Measurements from ENCODE around the gene C10orf67.
A peak's percentile ranks its signal among the peaks of the same experiment; 100 is the strongest.

C10orf67 gene

DNA sequence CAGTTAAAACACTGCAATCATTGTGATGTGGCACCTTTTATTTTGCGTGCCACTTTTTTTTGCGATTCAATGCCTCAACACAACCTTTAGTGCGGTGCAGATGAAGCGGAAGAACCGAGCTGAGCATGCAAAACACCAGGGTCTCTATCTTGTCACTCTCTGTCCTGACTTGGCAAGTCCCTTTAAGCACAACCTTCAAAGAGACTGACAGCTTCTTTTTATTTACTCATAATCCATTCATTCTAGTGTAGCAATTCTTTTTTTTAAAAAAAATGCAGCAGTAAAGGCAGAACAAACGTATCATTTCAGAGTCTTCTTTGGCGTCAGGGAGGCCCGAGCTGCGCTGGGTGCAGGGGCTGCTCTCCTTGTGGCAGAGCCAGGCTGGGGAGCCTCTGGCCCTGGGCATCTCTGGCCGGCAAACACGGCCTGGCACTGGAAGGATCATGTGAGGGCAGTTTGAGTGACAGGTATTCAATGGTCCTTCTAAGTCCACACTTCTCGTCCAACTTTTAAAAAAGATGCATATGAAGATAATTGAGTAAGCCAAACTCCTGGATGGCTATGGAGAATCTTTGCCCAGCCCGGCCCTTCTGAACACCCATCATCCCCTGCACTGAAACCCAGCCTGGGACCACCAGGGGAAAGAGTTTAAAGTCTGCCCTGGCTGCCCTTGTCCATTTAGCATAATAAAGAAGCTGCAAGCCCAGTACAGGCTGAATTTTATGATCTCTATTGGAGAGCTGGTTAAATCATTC lies 148.6 kb downstream of the C10orf67 start:
- no peak for DNase-seq (ENCODE audit: low spot score)

DNA sequence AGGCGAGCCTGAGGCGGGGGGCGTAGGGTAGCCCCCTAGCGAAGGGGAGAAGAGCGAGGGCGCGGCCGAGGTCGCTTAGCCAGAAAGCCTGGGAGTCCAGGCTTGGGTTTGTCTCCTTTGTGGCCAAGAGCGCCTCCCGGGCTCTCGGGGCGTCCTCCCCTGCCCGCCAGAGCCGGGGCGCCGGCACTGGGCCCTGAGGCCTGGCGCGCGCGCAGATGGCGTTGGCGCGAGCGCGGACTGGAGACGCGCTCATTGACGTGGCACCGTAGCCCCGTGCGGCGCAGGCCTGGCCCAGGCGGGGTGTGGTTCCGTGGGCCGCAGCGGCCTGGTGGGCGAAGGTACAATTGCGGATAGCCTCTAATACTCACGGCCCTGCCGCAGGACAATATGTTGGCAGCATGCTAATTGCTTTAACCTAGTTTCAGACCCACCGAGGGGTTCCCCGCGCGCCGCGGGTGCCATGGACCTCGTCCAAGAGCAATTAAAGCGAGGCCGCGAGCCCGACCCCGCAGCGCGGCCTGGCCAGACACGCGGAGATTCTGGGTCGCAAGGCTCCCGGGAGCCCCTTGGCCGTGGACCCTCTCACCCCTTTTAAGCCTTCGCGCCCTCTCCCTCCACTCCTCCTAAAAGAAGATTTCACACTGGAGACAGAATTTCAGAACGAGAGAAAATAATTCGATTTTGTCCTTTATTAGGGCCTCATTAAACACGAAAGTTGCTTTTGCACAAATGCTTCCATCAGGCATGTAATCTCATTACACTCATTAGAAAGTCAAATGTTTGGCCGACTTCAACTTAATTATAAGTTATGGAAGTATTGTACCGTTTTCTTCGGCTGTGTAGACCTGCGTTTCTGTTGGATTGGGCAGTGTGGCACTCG lies 149.4 kb downstream of the C10orf67 start:
- no peak for DNase-seq (ENCODE audit: low spot score)

DNA sequence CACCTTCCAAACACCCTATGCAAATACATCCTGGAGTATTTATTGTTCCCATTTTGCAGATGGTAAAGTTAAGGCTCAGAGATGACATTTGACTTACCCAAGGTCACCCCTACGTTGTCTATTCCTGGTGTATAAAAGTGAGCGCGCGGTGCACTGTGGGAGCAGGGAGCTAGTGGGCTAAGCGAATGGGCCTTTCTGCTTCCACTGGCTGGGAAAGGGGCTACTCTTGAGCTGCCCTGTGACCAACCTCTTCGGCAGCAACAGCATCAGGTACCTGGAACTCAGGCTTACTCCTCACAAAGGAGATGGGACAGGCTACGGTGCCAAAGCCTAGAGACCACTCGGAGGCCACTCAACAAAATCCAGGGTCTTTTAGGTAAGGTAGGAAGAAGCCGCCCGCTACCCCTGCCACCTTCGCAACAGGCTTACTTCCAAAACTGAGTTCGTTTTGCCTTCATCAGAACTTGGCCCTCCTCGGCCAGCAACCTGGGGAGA lies 150.1 kb downstream of the C10orf67 start:
- no peak for DNase-seq (ENCODE audit: low spot score)

DNA sequence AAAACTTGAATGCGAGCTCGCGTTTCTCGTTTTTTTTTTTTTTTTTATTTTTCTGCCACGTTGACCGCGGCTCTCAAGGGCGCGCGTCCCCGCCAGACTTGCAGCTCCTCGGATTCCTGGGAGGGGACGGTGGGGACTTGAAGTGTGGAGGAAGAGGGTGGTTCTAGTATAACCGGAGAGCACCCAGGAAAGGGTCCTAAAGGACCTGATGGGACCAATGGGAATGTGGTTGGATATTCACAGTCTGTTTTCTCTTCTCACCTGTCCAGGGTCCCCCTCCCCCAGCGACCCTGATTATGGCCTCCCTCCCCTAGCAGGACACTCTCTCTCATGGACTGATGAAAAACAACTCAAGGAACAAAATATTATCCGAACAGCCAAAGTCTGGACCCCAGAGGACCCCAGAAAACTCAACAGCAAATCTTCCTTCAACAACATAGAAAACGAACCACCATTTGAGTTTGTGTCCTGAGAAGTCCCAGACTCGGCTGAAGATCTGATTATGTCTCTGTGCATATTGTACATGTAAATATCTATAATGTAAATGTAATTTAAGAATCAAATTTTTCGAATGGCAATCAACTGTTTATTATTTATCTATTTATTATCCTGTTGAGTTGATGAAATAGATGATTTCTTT lies 151.0 kb downstream of the C10orf67 start:
- no peak for DNase-seq (ENCODE audit: low spot score)

DNA sequence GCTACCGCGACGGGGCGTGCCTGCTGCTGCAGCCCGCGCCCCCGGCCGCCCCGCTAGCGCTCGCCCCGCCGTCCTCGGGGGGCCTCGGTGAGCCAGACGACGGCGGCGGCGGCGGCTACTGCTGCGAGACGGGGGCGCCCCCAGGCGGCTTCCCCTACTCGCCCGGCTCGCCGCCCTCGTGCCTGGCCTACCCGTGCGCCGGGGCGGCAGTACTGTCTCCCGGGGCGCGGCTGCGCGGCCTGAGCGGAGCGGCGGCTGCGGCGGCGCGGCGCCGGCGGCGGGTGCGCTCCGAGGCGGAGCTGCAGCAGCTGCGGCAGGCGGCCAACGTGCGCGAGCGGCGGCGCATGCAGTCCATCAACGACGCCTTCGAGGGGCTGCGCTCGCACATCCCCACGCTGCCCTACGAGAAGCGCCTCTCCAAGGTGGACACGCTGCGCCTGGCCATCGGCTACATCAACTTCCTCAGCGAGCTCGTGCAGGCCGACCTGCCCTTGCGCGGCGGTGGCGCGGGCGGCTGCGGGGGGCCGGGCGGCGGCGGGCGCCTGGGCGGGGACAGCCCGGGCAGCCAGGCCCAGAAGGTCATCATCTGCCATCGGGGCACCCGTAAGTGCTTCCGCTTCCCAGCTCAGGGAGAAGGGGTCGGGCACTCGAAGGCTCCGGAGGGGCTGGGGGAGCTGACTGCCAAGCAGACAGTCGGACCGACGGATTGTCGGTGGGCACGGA lies 151.7 kb downstream of the C10orf67 start:
- no peak for DNase-seq (ENCODE audit: low spot score)

DNA sequence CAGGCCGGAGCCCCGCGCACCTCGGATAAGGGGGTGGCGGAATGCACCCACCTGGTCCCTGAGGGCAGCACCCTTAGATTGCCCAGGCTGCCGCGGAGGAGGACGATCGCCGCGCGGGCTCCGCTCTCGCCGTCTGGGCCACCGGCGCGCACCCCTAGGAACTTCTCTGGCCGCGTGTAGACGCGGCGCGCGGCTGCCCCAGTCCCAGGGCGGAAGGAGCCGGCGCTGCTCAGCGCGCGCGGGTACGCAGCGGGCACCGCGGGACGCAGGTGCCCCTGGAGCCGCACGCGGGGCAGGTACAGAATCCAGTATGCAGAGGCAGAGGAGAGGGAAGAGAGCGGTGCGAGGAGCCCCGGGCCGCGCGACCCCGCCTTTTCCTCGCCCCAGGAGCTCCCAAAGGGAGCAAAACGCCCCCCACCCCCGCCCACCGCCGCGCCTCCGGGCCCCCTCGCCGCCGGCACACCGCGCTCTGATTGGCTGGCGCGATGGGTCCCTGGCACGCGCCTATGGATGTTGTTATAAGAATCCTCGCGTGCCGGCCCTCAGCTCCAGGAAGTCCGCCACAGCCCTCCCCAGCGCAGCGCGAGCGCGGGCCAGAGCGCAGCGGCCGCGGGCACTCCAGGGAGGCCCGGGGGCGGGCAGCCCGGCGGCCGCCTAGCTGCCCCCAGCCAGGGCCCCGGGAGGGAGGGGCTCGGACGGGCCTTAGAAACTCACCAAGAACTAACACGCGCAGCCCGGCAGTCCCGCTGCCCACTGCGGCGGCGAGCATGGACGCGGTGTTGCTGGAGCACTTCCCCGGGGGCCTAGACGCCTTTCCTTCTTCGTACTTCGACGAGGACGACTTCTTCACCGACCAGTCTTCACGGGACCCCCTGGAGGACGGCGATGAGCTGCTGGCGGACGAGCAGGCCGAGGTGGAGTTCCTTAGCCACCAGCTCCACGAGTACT lies 152.6 kb downstream of the C10orf67 start, which contains the start of gene PTF1A:
Gene PTF1A (plus strand): TSS at position 549 of the 948 bp plus-strand sequence. CDS start 219 bp downstream, at position 768.
- DNase-seq (ENCODE audit: low spot score) = no peak

DNA sequence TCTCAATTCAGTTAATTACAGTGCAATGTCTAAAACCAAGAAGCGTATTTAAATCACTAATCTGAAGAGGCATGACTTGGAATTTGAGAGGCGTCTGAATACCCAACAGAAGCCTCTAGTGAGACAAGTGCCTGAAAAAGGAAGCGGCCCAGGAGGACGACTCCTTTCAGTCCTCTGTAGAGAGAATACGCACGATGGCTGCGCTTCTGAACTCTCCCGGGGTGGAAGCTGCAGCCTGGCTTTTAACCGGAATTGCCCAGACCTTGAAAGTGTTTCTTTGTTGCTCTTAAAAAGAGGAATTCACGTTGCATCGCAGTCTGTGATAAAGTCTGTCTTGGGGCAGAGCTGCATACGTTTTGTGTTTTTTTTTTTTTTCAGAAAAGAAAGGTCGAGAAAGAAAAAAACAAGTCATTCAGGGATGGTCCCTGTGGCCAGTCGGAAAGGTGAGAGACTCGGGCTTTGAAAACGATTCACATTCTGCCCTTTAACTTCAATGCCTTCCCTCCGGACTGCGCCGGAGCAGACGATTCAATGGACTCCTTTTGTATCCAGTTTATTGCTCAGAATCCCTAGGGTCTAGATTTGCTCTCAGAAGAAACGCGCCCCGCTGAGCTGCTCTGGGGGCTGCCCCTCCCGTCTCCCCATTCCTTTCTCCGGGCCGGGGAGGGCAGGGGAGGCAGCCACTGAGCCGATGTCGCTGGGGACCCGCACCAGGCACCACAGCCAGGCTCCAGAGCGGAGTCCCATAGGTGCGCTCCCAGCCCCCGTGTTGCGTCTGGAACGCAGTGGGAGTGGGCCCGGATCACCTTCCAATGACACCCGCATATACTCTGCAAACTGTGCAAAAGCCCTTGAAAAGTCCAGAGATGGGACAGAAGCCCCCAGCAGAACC lies 153.5 kb downstream of the C10orf67 start:
- DNase-seq (ENCODE audit: low spot score) = no peak

DNA sequence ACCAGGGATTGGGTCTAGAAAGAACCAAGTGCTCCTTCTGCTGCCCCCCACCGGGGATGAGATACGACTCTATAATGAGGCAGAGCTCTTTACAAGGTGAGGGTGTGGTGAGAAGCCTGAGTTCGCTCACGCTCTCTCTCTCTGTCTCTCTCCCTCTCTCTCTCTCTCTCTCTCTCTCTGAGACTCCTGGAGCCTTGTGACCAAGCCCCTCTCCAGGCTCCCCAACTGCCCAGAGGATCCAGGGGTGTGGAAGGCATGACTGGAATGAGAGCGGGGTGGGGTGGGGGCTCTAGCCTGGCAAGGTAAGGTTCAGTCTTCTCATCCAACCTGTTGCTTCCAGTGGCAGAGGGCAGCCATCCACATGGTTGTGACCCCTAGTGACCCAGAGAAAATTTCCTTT lies 155.6 kb downstream of the C10orf67 start:
- no peak for DNase-seq (ENCODE audit: low spot score)

DNA sequence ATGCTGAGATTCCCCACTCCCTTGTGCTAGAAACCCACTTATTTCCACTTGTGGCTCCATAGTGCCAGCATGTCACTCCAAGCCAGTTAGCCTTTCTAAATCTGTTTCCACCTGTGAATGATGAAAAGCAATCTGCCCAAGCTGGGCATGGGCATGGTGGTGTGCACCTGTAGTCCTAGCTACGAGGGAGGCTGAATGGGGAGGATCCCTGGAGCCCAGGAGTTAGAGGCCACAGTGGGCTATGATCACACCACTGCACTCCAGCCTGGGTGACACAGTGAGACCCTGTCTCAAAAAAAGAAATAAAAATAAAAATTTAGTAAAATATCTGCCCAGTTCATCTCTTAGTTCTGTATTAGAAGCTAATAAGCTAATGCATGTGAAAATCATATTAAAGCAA lies 157.4 kb downstream of the C10orf67 start:
- no peak for DNase-seq (ENCODE audit: low spot score)

DNA sequence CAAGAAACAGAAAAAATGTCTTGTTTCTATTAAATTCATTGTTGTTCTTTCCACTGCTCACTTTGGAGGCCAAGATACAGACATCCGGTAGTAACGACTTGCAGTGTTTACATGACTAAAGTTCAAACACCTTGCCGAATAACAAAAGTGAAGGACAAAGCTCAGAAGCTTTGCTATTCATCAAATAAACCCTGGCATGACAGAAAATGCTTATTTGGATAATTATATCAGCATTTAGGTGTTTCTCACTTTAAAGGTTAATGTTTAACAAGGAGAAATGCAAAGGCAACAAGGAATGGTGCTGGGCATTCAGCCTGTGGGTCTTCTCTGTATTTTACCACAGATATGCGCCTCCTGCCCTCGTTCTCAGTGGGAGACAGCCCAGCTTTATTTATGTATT lies 157.9 kb downstream of the C10orf67 start:
- DNase-seq (ENCODE audit: low spot score) = no peak

DNA sequence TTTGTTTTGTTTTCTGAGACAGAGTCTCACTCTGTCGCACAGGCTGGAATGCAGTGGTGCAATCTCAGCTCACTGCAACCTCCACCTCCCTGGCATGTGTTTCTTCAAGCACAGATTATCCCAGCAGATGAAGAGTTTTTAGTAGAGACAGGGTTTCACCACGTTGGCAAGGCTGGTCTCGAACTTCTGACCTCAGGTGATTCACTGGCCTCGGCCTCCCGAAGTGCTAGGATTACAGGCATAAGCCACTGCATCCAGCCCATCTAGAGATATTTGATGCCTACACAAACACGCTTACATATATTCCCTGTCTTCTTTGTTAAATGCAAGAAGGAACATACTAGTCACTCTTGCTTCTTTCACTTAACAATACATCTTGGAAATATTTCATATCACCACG lies 158.4 kb downstream of the C10orf67 start:
- DNase-seq (ENCODE audit: low spot score) = no peak

DNA sequence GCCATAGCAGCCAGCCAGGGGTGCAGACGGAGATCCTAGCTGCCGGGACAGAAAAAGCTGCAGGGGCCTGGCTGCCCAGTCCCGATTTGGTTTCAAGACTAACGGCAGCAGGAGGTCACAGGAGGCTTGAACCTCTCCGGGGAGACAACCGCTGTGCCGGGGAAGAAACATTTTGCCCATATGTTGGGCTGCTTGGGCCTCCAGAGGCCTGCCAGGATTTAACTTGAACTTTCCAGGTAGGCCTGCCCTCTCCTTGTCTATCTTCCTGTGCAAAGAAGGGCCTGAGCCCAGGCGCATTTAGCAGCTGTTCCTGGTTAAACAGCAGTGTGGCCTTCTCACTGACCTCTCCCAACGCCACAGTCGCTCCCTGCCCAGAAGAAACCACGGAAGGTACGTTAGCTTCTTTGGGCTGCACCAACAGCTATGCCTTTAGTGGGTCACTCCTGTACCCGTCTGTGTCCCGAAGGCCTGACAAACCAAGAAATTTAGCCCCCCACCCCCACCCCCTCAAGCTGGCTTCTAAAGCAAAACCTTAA lies 169.6 kb downstream of the C10orf67 start:
- no peak for DNase-seq (ENCODE audit: low spot score)

DNA sequence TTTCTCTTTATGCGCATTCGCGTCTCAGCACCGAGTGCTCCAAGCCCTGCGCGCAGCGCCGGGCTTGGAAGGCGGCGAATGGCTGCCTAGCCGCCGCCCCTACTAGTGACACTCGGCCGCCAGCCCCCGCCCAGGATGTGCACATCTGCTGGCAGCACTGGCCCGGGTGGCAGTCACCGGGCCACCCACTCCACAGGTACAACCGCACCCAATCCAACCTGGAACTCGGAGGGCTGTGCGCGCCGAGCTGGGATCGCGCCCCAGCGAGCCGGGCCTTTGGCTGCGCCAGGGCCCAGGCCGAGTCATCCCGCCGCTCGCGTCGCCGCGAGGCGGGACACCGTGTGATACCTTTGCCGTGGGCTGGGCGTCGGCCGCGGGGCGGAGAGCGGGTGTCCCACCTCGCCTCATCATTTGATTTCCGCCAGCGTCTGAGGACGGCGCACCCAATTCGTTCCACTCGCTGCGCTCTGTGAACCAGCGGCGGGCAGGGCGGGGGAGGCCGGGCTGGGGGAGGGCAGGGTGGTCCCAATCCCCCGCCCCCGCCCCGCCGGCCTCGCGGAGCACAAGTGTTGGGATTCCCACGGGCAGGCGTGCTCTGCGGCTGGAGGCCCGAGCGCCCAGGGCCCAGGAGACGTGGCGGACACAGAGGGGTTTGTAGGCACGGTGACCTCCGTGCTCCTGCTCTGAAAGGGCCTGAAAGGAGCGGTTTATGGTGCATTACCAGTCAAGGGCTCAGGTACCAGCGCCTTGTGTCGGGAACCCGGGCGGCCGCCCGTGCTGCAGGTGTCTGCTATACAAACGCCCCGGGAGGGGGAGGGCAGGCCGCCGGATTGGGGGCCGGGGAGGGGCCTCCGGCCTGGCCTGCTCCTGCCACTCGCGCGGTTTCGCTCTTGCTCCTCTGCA lies 170.3 kb downstream of the C10orf67 start:
- DNase-seq (ENCODE audit: low spot score) = no peak

DNA sequence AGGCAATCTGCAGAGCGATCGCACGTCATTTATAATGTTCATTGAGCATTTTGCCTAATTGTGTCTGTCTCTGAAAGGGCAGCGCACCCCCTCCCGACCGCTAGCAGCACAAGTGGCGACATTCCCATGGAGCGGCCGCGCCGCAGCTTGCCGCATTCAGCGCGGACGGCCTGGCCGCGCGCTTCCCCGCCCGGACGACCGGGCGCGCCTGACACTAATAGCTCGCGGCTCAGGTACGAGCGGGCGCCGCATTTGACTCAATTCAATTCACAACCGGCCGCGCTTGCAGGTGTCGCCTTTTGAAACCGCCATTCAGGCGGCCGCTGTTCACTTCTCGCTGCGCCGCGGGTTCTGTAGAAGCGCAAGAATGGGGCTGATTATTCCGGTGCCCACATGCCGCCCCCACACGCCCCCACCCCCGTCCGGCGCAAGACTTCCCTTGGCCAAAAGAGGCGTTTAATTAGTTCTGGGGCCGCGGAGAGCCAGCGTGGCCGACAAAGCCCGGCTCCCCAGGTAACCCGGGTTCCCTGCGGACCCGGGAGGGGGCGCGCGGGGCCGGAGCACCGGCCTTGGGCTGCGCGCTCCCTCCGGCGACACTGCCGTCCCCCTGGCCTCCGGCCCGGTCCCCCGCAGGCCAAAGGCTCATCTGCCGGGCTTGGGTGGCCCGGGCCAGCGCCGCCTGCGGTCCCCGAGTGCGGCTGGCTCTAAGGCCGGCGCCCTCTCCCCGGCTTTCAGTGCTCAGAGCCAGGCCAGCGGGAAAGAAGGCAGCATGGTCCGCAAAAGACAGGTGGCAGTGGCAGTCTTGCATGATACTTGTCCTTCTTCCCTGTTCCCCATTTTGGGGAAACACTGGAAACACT lies 171.2 kb downstream of the C10orf67 start:
- DNase-seq (ENCODE audit: low spot score) = no peak

DNA sequence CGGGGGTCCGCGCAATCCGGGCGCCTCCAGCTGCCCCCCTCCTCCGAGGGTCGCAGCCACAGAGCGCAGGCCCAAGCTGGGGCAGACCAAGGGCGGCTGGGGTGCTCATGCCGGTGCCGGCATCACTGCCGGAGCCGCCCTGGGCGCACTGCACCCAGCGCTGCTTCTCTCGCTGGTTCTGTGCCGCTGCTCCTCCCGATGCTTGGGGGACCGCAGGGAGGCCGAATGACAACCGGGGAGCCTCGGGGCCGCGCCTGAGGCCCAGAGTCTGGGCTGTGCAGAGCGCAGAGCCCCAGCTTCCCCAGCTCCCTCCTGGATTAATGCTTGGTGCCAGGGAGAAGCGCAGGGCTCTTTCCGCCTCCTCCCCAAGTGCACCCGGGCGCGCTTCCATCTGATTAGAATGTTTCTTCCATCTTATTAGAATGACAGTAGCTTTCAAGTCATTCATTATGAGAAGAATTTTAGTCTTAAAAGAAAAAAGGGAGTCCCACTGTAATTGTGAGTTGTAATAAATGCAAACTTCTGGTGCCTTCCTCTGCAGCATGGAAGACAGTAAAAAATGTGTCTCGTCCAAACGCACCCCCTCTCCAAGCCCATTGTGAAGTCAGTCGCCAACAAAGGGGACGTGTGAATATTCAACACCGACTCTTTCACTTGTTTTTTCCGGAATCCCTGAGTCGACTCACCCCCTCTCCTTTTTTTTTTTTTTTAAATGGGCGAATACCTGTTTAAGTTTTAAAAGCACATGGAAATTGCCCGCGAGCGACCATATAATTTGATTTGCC lies 172.0 kb downstream of the C10orf67 start:
- no peak for DNase-seq (ENCODE audit: low spot score)

DNA sequence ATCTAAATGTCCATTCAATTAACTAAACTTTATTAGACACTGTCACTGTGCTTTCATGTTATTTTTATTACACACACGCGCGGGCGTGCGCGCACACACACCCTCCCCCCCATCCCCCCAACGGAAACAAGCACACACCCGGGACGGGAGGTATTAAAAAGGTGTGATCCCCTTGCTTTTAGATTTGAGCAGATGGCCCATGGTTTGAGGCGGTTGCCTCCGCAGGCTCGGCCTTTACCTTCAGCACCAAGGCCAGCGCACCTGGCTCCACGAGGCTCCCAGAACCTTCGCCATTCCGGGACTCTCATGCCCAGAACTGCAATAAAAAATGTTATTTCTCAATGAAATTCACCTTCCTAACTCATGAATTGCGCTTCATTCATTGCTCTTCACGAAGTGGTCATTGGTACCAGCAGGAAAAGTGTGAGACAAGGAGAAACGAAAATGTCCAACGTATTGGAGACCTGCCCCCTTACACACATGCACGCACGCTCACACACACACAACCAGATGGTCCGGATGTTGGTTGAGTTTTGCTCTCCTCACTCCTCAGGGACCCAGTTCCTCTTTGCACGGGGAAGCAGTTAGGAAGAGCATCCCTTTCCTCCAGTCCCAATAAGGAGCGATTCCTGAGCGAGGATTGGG lies 173.2 kb downstream of the C10orf67 start:
- DNase-seq (ENCODE audit: low spot score) = peak; percentile 45
